K562 (cell line): ENCODE data around the gene OBSL1. TPM values are rescaled to one million over a fixed set of nuclear protein-coding genes. Genes with fewer than 3 reads are reported as not detected.
A peak's percentile ranks its signal among the peaks of the same experiment; 100 is the strongest.

Experiments
- CHCHD3 ChIP-seq: fragments of 250-450 bp; sonication (Bioruptor Pico); IDR thresholded peaks from 2 replicates; pipeline ENCODE4 v2.1.2; 2022; ENCODE audit warnings: mild to moderate bottlenecking
- CTBP1 ChIP-seq: fragments of 450-650 bp; IDR thresholded peaks from 2 replicates; pipeline ENCODE4 v1.6.1; 2016; ENCODE audit warnings: borderline replicate concordance
- EGR1 ChIP-seq: fragments of 450-650 bp; conservative IDR thresholded peaks from 2 replicates; pipeline ENCODE4 v1.6.1; 2017; ENCODE audit warnings: mild to moderate bottlenecking
- ELF4 ChIP-seq: fragments of 450-650 bp; formaldehyde crosslinking; IDR thresholded peaks from 2 replicates; pipeline ENCODE4 v1.4.0; 2022; ENCODE audit warnings: missing genetic modification characterization
- HDAC3 ChIP-seq: fragments of 450-650 bp; IDR thresholded peaks from 2 replicates; pipeline ENCODE4 v1.6.1; 2018; ENCODE audit warnings: borderline replicate concordance, mild to moderate bottlenecking, moderate library complexity; ENCODE audit not compliant: partially characterized antibody
- KLF13 ChIP-seq: fragments of 450-650 bp; IDR thresholded peaks from 2 replicates; pipeline ENCODE4 v1.6.1; 2016; ENCODE audit warnings: missing genetic modification characterization, low read depth, mild to moderate bottlenecking, missing compliant biosample characterization, moderate library complexity, borderline replicate concordance
- KLF6 ChIP-seq: fragments of 250-450 bp; sonication (Bioruptor Pico); IDR thresholded peaks from 2 replicates; pipeline ENCODE4 v1.4.0; 2020; ENCODE audit warnings: mild to moderate bottlenecking, moderate library complexity, borderline replicate concordance
- NEUROD1 ChIP-seq: fragments of 150-350 bp; IDR thresholded peaks from 2 replicates; pipeline ENCODE4 v1.6.1; 2014; ENCODE audit warnings: borderline replicate concordance, low read length, low read depth; ENCODE audit not compliant: partially characterized antibody
- RFX5 ChIP-seq: IDR thresholded peaks from 2 replicates; pipeline ENCODE4 v1.6.1; 2011; ENCODE audit warnings: low read depth, mild to moderate bottlenecking, improper control_type of control experiment, low read length
- SMARCB1 ChIP-seq: IDR thresholded peaks from 2 replicates; pipeline ENCODE4 v1.6.1; 2011; ENCODE audit warnings: improper control_type of control experiment, low read depth; ENCODE audit not compliant: insufficient read length
- SMARCC2 ChIP-seq: fragments of 450-650 bp; IDR thresholded peaks from 2 replicates; pipeline ENCODE4 v1.6.1; 2017; ENCODE audit warnings: antibody characterized with exemption, moderate library complexity, mild to moderate bottlenecking, low read depth
- SNRNP70 ChIP-seq: fragments of 200-400 bp; formaldehyde crosslinking; optimal IDR thresholded peaks from 2 replicates; pipeline ENCODE3; 2017; ENCODE audit warnings: low read depth, low read length
- TSC22D4 ChIP-seq: fragments of 450-650 bp; IDR thresholded peaks from 2 replicates; pipeline ENCODE4 v1.6.1; 2016; ENCODE audit warnings: missing genetic modification characterization, missing biosample characterization, control low read depth
- polyA plus RNA-seq, 8 experiments: library from polyadenylated mRNA; depleted of rRNA in 4 of 8; stranded (reverse) in 5 of 8; unstranded in 3 of 8; fragments of >200 nt; fragmentation: Nextera tagmentation in 2 of 8; fragmentation: Illumina TruSeq in 1 of 8; extraction: Ambion mirVana in 2 of 8; extraction: Trizol in 1 of 8; gene quantifications; 2 replicates each; pipeline versions ENCODE4 v1.2.1 to v1.2.3, GENCODE V29; 2011 to 2014; ENCODE audit warnings: inconsistent platforms in 1 of 8, missing spikeins in 1 of 8
- total RNA-seq, 7 experiments: library from RNA; depleted of rRNA in 6 of 7; stranded (reverse); fragments of >200 nt in 6 of 7; fragmentation: Illumina TruSeq in 2 of 7; extraction: Trizol in 2 of 7; gene quantifications; 2 replicates each; pipeline versions ENCODE4 v1.2.1 to v1.2.3, GENCODE V29; 2011 to 2021; ENCODE audit warnings: low replicate concordance in 1 of 7
- TF ChIP-seq, protein P1 (sequence below): fragments of 450-650 bp; IDR thresholded peaks from 2 replicates; pipeline ENCODE4 v1.6.1; 2016; ENCODE audit warnings: low read depth
- TF ChIP-seq, protein P2 (sequence below): fragments of 200-800 bp; sonication (Bioruptor generic); IDR thresholded peaks from 2 replicates; pipeline ENCODE4 v1.6.1; 2017; ENCODE audit warnings: missing genetic modification characterization, missing compliant biosample characterization
- TF ChIP-seq, protein P3 (sequence below): fragments of 200-800 bp; sonication (Bioruptor generic); IDR thresholded peaks from 2 replicates; pipeline ENCODE4 v1.6.1; 2017; ENCODE audit warnings: missing genetic modification characterization, missing compliant biosample characterization

Gene OBSL1
- total and polyA plus RNA-seq, 9 of the 15 experiments (the other 6 are each of a cell fraction or from before 2014, with no cell fraction given): 1.2 to 26.6 (median 8.6) TPM

DNA sequence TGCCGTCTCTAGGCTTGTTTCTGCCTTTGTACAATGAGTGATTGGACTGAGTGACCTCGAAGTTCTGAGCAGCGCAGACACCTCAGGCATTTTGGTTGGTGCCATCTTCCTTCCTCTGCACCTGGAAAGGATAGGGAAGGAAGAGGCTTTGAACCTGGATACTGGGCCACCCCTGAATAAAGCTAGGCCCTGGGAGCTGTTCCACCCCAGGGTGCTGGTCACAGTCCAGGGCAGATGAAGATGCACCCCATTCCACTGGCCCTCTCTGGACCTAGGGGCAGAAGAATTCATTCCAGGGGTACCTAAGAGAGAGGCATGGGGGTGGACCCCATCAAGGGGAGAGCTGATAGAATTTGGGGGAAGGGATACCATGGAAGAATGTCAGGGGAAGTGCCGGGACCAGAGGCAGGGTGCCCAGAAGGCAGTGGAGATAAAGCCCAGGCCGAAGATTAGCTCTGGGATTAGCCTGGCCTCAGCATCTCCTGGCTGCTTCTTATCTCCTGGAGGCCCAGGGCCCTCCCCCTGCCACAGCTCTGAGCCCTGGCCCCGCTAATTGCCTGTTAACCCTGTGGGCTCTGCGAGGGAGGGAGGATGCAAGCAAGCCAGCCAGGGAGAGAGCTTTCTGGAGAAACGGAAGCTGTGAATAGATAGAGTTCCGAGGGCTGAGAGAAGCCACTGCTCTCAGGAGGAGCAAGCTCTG lies 45.7 kb downstream of the OBSL1 start (continued):
- TF ChIP-seq, protein P1, sequence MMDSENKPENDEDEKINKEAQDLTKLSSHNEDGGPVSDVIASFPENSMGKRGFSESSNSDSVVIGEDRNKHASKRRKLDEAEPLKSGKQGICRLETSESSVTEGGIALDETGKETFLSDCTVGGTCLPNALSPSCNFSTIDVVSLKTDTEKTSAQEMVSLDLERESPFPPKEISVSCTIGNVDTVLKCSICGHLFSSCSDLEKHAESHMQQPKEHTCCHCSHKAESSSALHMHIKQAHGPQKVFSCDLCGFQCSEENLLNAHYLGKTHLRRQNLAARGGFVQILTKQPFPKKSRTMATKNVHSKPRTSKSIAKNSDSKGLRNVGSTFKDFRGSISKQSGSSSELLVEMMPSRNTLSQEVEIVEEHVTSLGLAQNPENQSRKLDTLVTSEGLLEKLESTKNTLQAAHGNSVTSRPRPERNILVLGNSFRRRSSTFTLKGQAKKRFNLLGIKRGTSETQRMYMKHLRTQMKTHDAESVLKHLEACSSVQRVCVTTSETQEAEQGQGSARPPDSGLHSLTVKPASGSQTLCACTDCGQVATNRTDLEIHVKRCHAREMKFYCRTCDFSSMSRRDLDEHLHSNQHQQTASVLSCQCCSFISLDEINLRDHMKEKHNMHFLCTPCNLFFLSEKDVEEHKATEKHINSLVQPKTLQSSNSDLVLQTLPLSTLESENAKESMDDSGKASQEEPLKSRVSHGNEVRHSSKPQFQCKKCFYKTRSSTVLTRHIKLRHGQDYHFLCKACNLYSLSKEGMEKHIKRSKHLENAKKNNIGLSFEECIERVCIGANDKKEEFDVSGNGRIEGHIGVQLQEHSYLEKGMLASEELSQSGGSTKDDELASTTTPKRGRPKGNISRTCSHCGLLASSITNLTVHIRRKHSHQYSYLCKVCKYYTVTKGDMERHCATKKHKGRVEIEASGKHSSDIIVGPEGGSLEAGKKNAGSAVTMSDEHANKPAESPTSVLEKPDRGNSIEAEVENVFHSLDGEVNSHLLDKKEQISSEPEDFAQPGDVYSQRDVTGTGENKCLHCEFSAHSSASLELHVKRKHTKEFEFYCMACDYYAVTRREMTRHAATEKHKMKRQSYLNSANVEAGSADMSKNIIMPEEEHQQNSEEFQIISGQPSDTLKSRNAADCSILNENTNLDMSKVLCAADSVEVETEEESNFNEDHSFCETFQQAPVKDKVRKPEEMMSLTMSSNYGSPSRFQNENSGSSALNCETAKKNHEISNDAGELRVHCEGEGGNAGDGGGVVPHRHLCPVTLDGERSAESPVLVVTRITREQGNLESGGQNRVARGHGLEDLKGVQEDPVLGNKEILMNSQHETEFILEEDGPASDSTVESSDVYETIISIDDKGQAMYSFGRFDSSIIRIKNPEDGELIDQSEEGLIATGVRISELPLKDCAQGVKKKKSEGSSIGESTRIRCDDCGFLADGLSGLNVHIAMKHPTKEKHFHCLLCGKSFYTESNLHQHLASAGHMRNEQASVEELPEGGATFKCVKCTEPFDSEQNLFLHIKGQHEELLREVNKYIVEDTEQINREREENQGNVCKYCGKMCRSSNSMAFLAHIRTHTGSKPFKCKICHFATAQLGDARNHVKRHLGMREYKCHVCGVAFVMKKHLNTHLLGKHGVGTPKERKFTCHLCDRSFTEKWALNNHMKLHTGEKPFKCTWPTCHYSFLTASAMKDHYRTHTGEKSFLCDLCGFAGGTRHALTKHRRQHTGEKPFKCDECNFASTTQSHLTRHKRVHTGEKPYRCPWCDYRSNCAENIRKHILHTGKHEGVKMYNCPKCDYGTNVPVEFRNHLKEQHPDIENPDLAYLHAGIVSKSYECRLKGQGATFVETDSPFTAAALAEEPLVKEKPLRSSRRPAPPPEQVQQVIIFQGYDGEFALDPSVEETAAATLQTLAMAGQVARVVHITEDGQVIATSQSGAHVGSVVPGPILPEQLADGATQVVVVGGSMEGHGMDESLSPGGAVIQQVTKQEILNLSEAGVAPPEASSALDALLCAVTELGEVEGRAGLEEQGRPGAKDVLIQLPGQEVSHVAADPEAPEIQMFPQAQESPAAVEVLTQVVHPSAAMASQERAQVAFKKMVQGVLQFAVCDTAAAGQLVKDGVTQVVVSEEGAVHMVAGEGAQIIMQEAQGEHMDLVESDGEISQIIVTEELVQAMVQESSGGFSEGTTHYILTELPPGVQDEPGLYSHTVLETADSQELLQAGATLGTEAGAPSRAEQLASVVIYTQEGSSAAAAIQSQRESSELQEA: no peak
- TF ChIP-seq CHCHD3 (no peak), NEUROD1 (peak; percentile 58), CTBP1 (peak; percentile 98), KLF13 (tag) (no peak), TSC22D4 (no peak), RFX5 (no peak), EGR1 (0 out of 2 replicates have a peak, but pooled peaks have one; percentile 14), SMARCB1 (no peak), KLF6 (CRISPR knock-in tag) (no peak), SNRNP70 (no peak), SMARCC2 (peak; percentile 61; the same call in 1 of the 2 replicates), HDAC3 (peak; percentile 79), ELF4 (CRISPR knock-in tag) (no peak)
- TF ChIP-seq, protein P2, sequence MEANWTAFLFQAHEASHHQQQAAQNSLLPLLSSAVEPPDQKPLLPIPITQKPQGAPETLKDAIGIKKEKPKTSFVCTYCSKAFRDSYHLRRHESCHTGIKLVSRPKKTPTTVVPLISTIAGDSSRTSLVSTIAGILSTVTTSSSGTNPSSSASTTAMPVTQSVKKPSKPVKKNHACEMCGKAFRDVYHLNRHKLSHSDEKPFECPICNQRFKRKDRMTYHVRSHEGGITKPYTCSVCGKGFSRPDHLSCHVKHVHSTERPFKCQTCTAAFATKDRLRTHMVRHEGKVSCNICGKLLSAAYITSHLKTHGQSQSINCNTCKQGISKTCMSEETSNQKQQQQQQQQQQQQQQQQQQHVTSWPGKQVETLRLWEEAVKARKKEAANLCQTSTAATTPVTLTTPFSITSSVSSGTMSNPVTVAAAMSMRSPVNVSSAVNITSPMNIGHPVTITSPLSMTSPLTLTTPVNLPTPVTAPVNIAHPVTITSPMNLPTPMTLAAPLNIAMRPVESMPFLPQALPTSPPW (CRISPR knock-in tag): peak; percentile 96
- TF ChIP-seq, protein P3, sequence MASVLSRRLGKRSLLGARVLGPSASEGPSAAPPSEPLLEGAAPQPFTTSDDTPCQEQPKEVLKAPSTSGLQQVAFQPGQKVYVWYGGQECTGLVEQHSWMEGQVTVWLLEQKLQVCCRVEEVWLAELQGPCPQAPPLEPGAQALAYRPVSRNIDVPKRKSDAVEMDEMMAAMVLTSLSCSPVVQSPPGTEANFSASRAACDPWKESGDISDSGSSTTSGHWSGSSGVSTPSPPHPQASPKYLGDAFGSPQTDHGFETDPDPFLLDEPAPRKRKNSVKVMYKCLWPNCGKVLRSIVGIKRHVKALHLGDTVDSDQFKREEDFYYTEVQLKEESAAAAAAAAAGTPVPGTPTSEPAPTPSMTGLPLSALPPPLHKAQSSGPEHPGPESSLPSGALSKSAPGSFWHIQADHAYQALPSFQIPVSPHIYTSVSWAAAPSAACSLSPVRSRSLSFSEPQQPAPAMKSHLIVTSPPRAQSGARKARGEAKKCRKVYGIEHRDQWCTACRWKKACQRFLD (CRISPR knock-in tag): peak; percentile 81
